ENCODE data around the gene TMEM171.

The TMEM171 gene

GRCh38 chr5:73118391-73118973, 1.9 kb upstream of the TMEM171 start:
- no peak for TF ChIP-seq CTCF (IDR thresholded peaks at IDR 0.05; ENCODE audit: insufficient read depth, low read depth, low read length, missing control alignments)
- no peak for DNase-seq (ENCODE audit: low read depth)
- H3K4me3 ChIP-seq (ENCODE audit: low read depth, low read length), result no peak overlapping the region

GRCh38 chr5:73119451-73120157, 771 bp upstream of the TMEM171 start:
- TF ChIP-seq CTCF (IDR thresholded peaks at IDR 0.05; ENCODE audit: insufficient read depth, low read depth, low read length, missing control alignments), result no peak
- H3K4me3 ChIP-seq (ENCODE audit: low read depth, low read length), result no peak overlapping the region

GRCh38 chr5:73121119-73121463, 716 bp downstream of the TMEM171 start:
- TF ChIP-seq CTCF (IDR thresholded peaks at IDR 0.05; ENCODE audit: insufficient read depth, low read depth, low read length, missing control alignments), result no peak
- no peak overlapping the region for H3K4me3 ChIP-seq (ENCODE audit: low read depth, low read length)
- no peak for DNase-seq (ENCODE audit: low read depth)

More at GRCh38 chr5:73119451-73120157, 771 bp upstream of the TMEM171 start:
- DNase-seq (ENCODE audit: low read depth), result peak; percentile 24

GRCh38 chr5:73122875-73123810, 2.8 kb downstream of the TMEM171 start:
- DNase-seq (ENCODE audit: low read depth), result peak; percentile 30
- H3K4me3 ChIP-seq (ENCODE audit: low read depth, low read length), result no peak overlapping the region
- TF ChIP-seq CTCF (IDR thresholded peaks at IDR 0.05; ENCODE audit: insufficient read depth, low read depth, low read length, missing control alignments), result no peak

- TF ChIP-seq CTCF (IDR thresholded peaks at IDR 0.05; ENCODE audit: insufficient read depth, low read depth, low read length, missing control alignments), result no peak
- DNase-seq (ENCODE audit: low read depth), result no peak
Observed at GRCh38 chr5:73125289-73125688, 4.9 kb downstream of the TMEM171 start.

GRCh38 chr5:73126381-73126780, 6.0 kb downstream of the TMEM171 start:
- H3K4me3 ChIP-seq (ENCODE audit: low read depth, low read length), result no peak overlapping the region
- no peak for TF ChIP-seq CTCF (IDR thresholded peaks at IDR 0.05; ENCODE audit: insufficient read depth, low read depth, low read length, missing control alignments)
- no peak for DNase-seq (ENCODE audit: low read depth)

More at GRCh38 chr5:73125289-73125688, 4.9 kb downstream of the TMEM171 start:
- H3K4me3 ChIP-seq (ENCODE audit: low read depth, low read length), result no peak overlapping the region
